ENCODE measurements around the gene ZNF521. TPM values are rescaled to one million over a fixed set of nuclear protein-coding genes. Genes with fewer than 3 reads are reported as not detected.

ZNF521 gene
- total and polyA plus RNA-seq, 2 of the 13 experiments (the other 11 are each of a cell fraction or from before 2014, with no cell fraction given), result 0.02 TPM; not detected in 1

GRCh38 chr18:25353080-25353479, 1.1 kb upstream of the ZNF521 start:
- H3K27me3 ChIP-seq (ENCODE audit: control insufficient read depth in 1 of 2, insufficient read depth in 2 of 2, low read length in 2 of 2), result peaks cover 0 to 8% of the 10 kb centered on the region in 2 experiments; a peak in 1 of 5 replicates
- ChIA-PET POLR2A (no interaction called here), CTCF (ENCODE audit: low intra/inter-chr PET ratio, low total read pairs) (no interaction called here)
- H3K4me3 ChIP-seq (replicated peaks in 1 of 3; ENCODE audit: insufficient read depth in 1 of 3, low read depth in 2 of 3, low read length in 3 of 3), result no peak overlapping the region
- intact Hi-C loops (cut with micrococcal nuclease; ENCODE audit: unreplicated experiment), result loop anchor here (2.0 kb wide), 1 partner anchor 150 kb away; no protein-coding TSS in a partner anchor
- H3K9ac ChIP-seq (ENCODE audit: insufficient read depth, low read depth, low read length), result no peak overlapping the region
- no TSS peak for BruUV-seq (replicated peaks)
- no peaks in the 10 kb centered on the region for H3K79me2 ChIP-seq (ENCODE audit: insufficient read depth, low read length)
- WGBS (ENCODE audit: low lambda C conversion rate), result 74% methylated on average over 4 of the region's 4 CpGs
- no peak for FAIRE-seq
- no peak for DNase-seq (ENCODE audit: low spot score)
- H3K4me1 ChIP-seq (ENCODE audit: insufficient read depth, low read length), result no peaks in the 10 kb centered on the region
- no peak overlapping the region for H3K27ac ChIP-seq (ENCODE audit: extremely low read length, insufficient read depth, low read length)
- TF ChIP-seq RXRA (CRISPR knock-in tag; IDR thresholded peaks at IDR 0.05), result no peak
- TF ChIP-seq TOE1 (CRISPR knock-in tag; IDR thresholded peaks at IDR 0.05), result no peak
- no peak for TF ChIP-seq HINFP (CRISPR knock-in tag; IDR thresholded peaks at IDR 0.05; ENCODE audit: low read depth)
- no peak for TF ChIP-seq NR3C1 (CRISPR knock-in tag; IDR thresholded peaks at IDR 0.05)
- no peak for TF ChIP-seq GATA4 (IDR thresholded peaks at IDR 0.05; ENCODE audit: borderline replicate concordance, low read depth)
- no peak for TF ChIP-seq SALL1 (CRISPR knock-in tag; IDR thresholded peaks at IDR 0.05)
- TF ChIP-seq ZSCAN5A (CRISPR knock-in tag; IDR thresholded peaks at IDR 0.05; ENCODE audit: borderline replicate concordance), result no peak
- TF ChIP-seq ZNF362 (CRISPR knock-in tag; IDR thresholded peaks at IDR 0.05; ENCODE audit: borderline replicate concordance), result no peak
- TF ChIP-seq, protein P1, sequence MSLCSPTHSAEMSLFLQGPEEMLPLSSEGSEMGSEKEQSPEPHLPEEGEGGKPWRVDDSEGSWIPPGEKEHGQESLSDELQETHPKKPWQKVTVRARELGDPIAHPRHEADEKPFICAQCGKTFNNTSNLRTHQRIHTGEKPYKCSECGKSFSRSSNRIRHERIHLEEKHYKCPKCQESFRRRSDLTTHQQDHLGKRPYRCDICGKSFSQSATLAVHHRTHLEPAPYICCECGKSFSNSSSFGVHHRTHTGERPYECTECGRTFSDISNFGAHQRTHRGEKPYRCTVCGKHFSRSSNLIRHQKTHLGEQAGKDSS (CRISPR knock-in tag; IDR thresholded peaks at IDR 0.05; ENCODE audit: borderline replicate concordance, low read depth), result no peak
- no peak overlapping the region for H3K4me2 ChIP-seq (ENCODE audit: low read depth, low read length)
- in situ Hi-C loops (cut with HindIII; ENCODE audit: extremely low pct_ligation_motif_present, low pct_unique_long_range_greater_than_20kb), result no loop called here
- H3K36me3 ChIP-seq (replicated peaks in 1 of 2; ENCODE audit: control insufficient read depth in 1 of 2, insufficient read depth in 2 of 2, low read length in 2 of 2), result no peaks in the 10 kb centered on the region
- no peaks in the 10 kb centered on the region for H4K20me1 ChIP-seq (ENCODE audit: insufficient read depth, low read length)
- H3K9me3 ChIP-seq (ENCODE audit: low read length), result no peaks in the 10 kb centered on the region
- H2AFZ ChIP-seq (ENCODE audit: low read length), result no peak overlapping the region
- no peak for ATAC-seq
